AG04450 (cell line): ENCODE data around the gene AIF1. TPM values are rescaled to one million over a fixed set of nuclear protein-coding genes. Genes with fewer than 3 reads are reported as not detected.

Source experiments
- CTCF ChIA-PET: fragments of 300-600, 350-600 bp; formaldehyde crosslinking; extraction: SDS; loops from one replicate; lab custom pipeline; 2022; ENCODE audit warnings: antibody characterized with exemption, inconsistent platforms; lab: Charles Lee
- POLR2A ChIA-PET: fragments of 350-600 bp; formaldehyde crosslinking; extraction: SDS; loops from one replicate; lab custom pipeline; 2021; ENCODE audit warnings: antibody characterized with exemption, inconsistent platforms; lab: Yijun Ruan, JAX
- DNase-seq: peaks from one replicate; pipeline ENCODE4 v3.0.0-alpha.2; 2011; ENCODE audit warnings: low read depth, low spot score
- H3K27ac ChIP-seq: one replicate; pipeline ENCODE4 v1.5.1; 2012; ENCODE audit warnings: low read depth, low read length, control low read depth
- H3K27me3 ChIP-seq: one replicate; pipeline ENCODE4 v1.6.0; 2012; ENCODE audit warnings: low read length; ENCODE audit not compliant: control insufficient read depth, insufficient read depth
- H3K4me3 ChIP-seq: 2 replicates; pipeline ENCODE4 v1.5.1; 2011; ENCODE audit warnings: mild to moderate bottlenecking, low read depth, low read length, control low read depth
- H3K9me3 ChIP-seq: 2 replicates; pipeline ENCODE4 v1.5.1; 2012; ENCODE audit warnings: low read length; ENCODE audit not compliant: control insufficient read depth, insufficient read depth
- polyA plus RNA-seq: library from polyadenylated mRNA; depleted of rRNA; stranded (reverse); fragments of >200 nt; gene quantifications from 2 replicates; pipeline ENCODE4 v1.2.3, GENCODE V29; 2011
- TF ChIP-seq, protein P1 (sequence below): IDR thresholded peaks from 2 replicates; pipeline ENCODE4 v1.5.1; 2011; ENCODE audit warnings: low read depth, low read length, control low read depth, inconsistent platforms

Gene AIF1
- polyA plus RNA-seq, 1 experiment = not detected

DNA sequence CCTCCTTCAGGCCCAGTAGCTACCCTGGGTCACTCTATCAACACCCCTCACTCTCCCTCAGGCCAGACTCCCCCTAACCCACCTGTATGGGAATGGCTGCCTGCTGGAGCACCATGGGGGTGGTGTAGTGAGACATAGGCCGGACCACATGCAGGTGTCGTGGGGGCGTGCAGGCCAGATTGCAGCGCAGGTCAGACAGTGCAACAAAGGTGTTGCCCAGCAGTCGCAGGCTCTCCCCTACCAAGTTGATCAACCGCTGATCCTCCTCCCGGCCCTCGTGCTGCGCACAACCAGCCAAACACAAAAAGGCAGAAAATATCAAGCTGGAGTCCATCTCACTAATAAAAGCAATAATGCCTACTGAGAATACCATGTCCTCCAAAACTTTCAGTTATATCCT is 30.3 kb downstream of the AIF1 start:
- no peaks in the 10 kb centered on the region; the same call in 1 of the 2 replicates for H3K9me3 ChIP-seq
- H3K27me3 ChIP-seq = no peaks in the 10 kb centered on the region
- POLR2A ChIA-PET = no interaction called here
- no peak overlapping the region for H3K27ac ChIP-seq
- TF ChIP-seq, protein P1, sequence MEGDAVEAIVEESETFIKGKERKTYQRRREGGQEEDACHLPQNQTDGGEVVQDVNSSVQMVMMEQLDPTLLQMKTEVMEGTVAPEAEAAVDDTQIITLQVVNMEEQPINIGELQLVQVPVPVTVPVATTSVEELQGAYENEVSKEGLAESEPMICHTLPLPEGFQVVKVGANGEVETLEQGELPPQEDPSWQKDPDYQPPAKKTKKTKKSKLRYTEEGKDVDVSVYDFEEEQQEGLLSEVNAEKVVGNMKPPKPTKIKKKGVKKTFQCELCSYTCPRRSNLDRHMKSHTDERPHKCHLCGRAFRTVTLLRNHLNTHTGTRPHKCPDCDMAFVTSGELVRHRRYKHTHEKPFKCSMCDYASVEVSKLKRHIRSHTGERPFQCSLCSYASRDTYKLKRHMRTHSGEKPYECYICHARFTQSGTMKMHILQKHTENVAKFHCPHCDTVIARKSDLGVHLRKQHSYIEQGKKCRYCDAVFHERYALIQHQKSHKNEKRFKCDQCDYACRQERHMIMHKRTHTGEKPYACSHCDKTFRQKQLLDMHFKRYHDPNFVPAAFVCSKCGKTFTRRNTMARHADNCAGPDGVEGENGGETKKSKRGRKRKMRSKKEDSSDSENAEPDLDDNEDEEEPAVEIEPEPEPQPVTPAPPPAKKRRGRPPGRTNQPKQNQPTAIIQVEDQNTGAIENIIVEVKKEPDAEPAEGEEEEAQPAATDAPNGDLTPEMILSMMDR = no peak
- no peak overlapping the region for H3K4me3 ChIP-seq
- CTCF ChIA-PET = no interaction called here
- DNase-seq = no peak

DNA sequence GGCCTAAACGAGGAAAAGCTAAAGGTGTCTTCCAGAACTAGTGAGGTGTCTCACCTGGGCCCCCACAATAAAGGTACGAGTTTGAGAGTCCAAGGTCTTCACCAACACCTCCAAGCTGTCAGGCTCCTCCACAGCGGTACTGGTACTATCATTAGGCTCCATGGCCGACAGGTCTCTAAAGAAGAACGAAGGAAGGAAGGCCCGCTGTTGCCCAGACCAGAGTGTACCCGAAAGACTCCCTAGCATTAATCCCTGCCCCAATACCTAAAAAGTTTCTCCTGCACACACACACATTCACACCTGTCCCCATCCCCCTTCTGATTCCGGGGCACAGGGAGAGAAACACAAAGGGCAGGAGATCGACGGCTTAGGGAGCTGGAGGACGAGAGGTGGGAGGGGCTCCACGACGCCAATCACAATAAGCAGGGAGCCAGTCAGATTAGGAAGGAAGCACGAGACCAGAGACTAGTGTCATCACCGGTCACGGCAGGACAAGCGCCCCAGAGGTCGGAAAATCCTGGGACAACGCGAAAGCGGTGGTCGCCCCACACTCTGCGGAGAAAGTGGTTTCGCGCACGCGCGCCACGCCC is 36.7 kb downstream of the AIF1 start:
- Histone ChIP-seq H3K27ac (peak overlapping the region; percentile 98), H3K27me3 (no peaks in the 10 kb centered on the region), H3K9me3 (no peaks in the 10 kb centered on the region; the same call in 1 of the 2 replicates), H3K4me3 (peak overlapping the region; percentile 88)
- POLR2A ChIA-PET = interaction anchor here (1.8 to 3.0 kb wide), 6 partner anchors 9 to 175 kb away, joined by 10 to 37 read pairs (median 12); partner anchors contain the start of genes C6orf47, CSNK2B, GPANK1 and HSPA1B
- TF ChIP-seq, protein P1 = no peak
- no peak for DNase-seq
- CTCF ChIA-PET = interaction anchor here (1.2 kb wide), 1 partner anchor 12 kb away, joined by 3 read pairs; the partner anchor contains the start of gene GPANK1

DNA sequence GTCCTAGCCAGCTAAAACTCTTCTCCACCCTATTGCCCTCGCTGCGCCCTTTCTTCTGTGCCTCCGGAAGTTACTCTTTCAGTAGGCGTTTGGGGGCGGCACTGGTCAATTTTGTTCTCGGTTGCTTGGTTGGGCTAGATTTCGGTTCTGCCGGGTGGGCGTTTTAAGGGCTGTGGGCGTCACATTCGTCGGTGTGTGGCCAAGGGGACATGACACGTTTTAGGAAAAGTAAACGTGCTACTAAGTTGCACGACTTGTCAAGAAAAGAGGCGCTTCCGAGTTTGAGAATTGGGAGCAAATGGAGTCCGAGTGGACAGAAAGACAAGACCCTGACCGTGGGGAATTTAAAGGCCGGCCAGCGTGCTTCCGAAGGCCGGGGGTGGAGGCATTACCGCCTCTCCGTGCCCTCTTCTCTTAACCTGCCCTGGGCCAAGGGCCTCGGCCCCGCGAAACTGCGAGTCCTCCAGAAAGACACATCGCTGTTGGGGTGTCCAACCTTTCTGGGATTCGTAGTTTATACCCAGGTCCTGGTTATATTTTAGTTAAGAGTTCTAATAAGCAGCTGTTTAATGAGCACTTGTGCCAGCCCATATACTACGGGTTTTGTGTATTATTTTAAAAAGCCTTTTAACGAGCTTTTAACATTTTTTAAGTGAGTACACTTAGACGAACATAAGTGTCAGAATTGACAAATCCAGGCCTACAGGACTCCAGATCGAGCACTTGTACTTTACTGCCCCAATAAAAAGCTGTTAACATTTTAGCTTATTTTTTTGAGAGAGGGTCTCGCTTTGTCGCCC is 38.1 kb downstream of the AIF1 start:
- Histone ChIP-seq H3K27ac (peak overlapping the region; percentile 98), H3K27me3 (no peaks in the 10 kb centered on the region), H3K4me3 (peak overlapping the region; percentile 88), H3K9me3 (no peaks in the 10 kb centered on the region; the same call in 1 of the 2 replicates)
- ChIA-PET CTCF (interaction anchor here (0.5 to 0.8 kb wide), 3 partner anchors 11 to 594 kb away, joined by 3 read pairs; partner anchors contain the start of genes GPANK1 and LY6G5C), POLR2A (interaction anchor here (0.5 to 3.0 kb wide), 11 partner anchors 8 to 319 kb away, joined by 3 to 37 read pairs (median 10); partner anchors contain the start of genes C6orf47, CSNK2B, DXO and GPANK1)
- DNase-seq = no peak
- TF ChIP-seq, protein P1 = no peak

DNA sequence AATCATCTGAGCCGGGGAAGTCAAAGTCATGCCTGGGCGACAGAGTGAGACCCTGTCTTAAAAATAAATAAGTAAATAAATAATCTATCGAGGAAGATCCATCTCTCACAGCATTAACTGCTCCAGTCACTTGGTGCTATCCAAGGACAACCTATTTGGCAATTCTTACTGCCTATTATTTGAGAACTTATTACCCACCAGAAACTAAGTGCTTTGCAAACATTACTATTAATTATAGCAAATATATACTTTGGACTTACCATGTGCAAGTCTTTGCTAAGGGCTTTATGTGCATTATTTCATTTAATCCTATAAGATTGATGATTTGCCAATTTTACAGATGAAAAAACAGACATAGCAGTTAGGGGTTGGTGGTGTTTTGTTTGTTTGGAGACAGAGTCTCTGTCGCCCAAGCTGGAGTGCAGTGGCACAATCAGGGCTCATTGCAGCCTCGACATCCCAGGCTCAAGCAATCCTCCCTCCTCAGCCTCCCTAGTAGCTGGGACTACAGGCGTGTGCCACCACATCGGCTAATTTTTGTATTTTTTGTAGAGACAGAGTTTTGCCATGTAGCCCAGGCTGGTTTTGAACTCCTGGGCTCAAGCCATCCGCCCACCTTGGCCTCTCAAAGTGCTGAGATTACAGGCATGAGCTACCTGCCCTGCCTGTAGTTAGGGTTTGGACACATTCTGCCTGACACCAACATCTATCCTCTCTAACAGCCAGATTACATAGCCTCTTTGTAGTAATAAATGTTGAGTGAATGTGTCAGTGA is 39.7 kb downstream of the AIF1 start:
- H3K27me3 ChIP-seq = no peaks in the 10 kb centered on the region
- TF ChIP-seq, protein P1 = no peak
- ChIA-PET CTCF (interaction anchor here (0.6 to 1.9 kb wide), 2 partner anchors 175 to 176 kb away, joined by 4 to 5 read pairs; no protein-coding TSS in a partner anchor), POLR2A (interaction anchor here (0.5 to 1.0 kb wide), 2 partner anchors 12 to 16 kb away, joined by 6 read pairs; no protein-coding TSS in a partner anchor)
- no peak overlapping the region for H3K27ac ChIP-seq
- DNase-seq = no peak
- H3K9me3 ChIP-seq = no peaks in the 10 kb centered on the region; the same call in 1 of the 2 replicates
- H3K4me3 ChIP-seq = no peak overlapping the region
